ENCODE data around the gene CWH43. TPM values are rescaled to one million over a fixed set of nuclear protein-coding genes. Genes with fewer than 3 reads are reported as not detected.
"Not testable (repeated sequence)": the region's sequence is repeated elsewhere in the genome, so short reads cannot be mapped to it uniquely, and the experiment has no call there.

The CWH43 gene
- not detected for polyA plus RNA-seq (ENCODE audit: low read depth in 6 of 6)

- no peak within 1 kb of the TSS for H3K4me3 Mint-ChIP-seq
- ATAC-seq (ENCODE audit: low read depth in 2 of 2): no peak
- DNase-seq: no peak
- H3K9me3 Mint-ChIP-seq: peaks cover 0 to 30% (median 10%) of the 10 kb centered on the region in 7 donors
- H3K4me1 Mint-ChIP-seq: no peaks in the 10 kb centered on the region
- peaks cover 0 to 6% of the 10 kb centered on the region in 2 donors for H3K36me3 Mint-ChIP-seq
- H3K27me3 Mint-ChIP-seq: peaks cover 55 to 64% (median 56%) of the 10 kb centered on the region in 3 donors
- no peak within 1 kb of the TSS for H3K27ac Mint-ChIP-seq
Observed at GRCh38 chr4:48985976-48986653, at the start of gene CWH43. TSS of gene CWH43 (plus strand) at chr4:48986275. CDS start at chr4:48986430, 155 bp downstream.

GRCh38 chr4:48937033-48937432 lies 49.0 kb upstream of the CWH43 start:
- Mint-ChIP-seq H3K4me1 (no peaks in the 10 kb centered on the region), H3K36me3 (peaks cover 0 to 8% of the 10 kb centered on the region in 2 donors), H3K27ac (no peak overlapping the region), H3K4me3 (no peak overlapping the region), H3K27me3 (peaks cover 0 to 25% (median 8%) of the 10 kb centered on the region in 3 donors), H3K9me3 (peaks cover 2 to 13% (median 4%) of the 10 kb centered on the region in 7 donors)
- ATAC-seq (ENCODE audit: low read depth in 2 of 2) (no peak), DNase-seq (no peak)

- Mint-ChIP-seq H3K9me3 (peaks cover 2 to 13% (median 4%) of the 10 kb centered on the region in 7 donors), H3K36me3 (peaks cover 0 to 8% of the 10 kb centered on the region in 2 donors), H3K4me1 (no peaks in the 10 kb centered on the region), H3K27ac (no peak overlapping the region), H3K4me3 (no peak overlapping the region), H3K27me3 (peaks cover 0 to 39% (median 8%) of the 10 kb centered on the region in 3 donors)
- DNase-seq (no peak), ATAC-seq (ENCODE audit: low read depth in 2 of 2) (no peak)
Observed at GRCh38 chr4:48938831-48939230, 47.2 kb upstream of the CWH43 start.

- no peak overlapping the region for H3K4me3 Mint-ChIP-seq
- H3K27me3 Mint-ChIP-seq: peaks cover 0 to 48% (median 14%) of the 10 kb centered on the region in 3 donors
- peaks cover 2 to 13% (median 4%) of the 10 kb centered on the region in 7 donors for H3K9me3 Mint-ChIP-seq
- ATAC-seq (ENCODE audit: low read depth in 2 of 2) (no peak), DNase-seq (no peak)
- peaks cover 0 to 8% of the 10 kb centered on the region in 2 donors for H3K36me3 Mint-ChIP-seq
- H3K4me1 Mint-ChIP-seq: no peaks in the 10 kb centered on the region
- H3K27ac Mint-ChIP-seq: no peak overlapping the region
Observed at GRCh38 chr4:48939785-48940184, 46.3 kb upstream of the CWH43 start.

- peaks cover 0 to 1% of the 10 kb centered on the region in 2 donors for H3K36me3 Mint-ChIP-seq
- DNase-seq (no peak), ATAC-seq (ENCODE audit: low read depth in 2 of 2) (no peak)
- no peak overlapping the region for H3K4me3 Mint-ChIP-seq
- H3K27ac Mint-ChIP-seq: peak overlapping the region in 1 of 6 donors; percentile 71
- peaks cover 0 to 6% (median 0%) of the 10 kb centered on the region in 7 donors for H3K9me3 Mint-ChIP-seq
- no peaks in the 10 kb centered on the region for H3K4me1 Mint-ChIP-seq
- H3K27me3 Mint-ChIP-seq: peaks cover 0 to 46% (median 14%) of the 10 kb centered on the region in 3 donors
Observed at GRCh38 chr4:48943387-48943786, 42.7 kb upstream of the CWH43 start.

- no peak for ATAC-seq (ENCODE audit: low read depth in 2 of 2)
- no peak for DNase-seq
Observed at GRCh38 chr4:48944252-48944651, 41.8 kb upstream of the CWH43 start.

GRCh38 chr4:48944756-48945241 lies 41.3 kb upstream of the CWH43 start:
- Mint-ChIP-seq H3K4me3 (no peak overlapping the region), H3K36me3 (no peaks in the 10 kb centered on the region), H3K27me3 (peaks cover 2 to 50% (median 14%) of the 10 kb centered on the region in 3 donors), H3K9me3 (no peaks in the 10 kb centered on the region), H3K27ac (no peak overlapping the region), H3K4me1 (no peaks in the 10 kb centered on the region)
- DNase-seq (no peak), ATAC-seq (ENCODE audit: low read depth in 2 of 2) (no peak)

More at GRCh38 chr4:48944252-48944651, 41.8 kb upstream of the CWH43 start:
- Mint-ChIP-seq H3K4me3 (no peak overlapping the region), H3K9me3 (no peaks in the 10 kb centered on the region), H3K27me3 (peaks cover 0 to 47% (median 14%) of the 10 kb centered on the region in 3 donors), H3K36me3 (no peaks in the 10 kb centered on the region), H3K4me1 (no peaks in the 10 kb centered on the region), H3K27ac (peak overlapping the region in 1 of 6 donors; percentile 45)

- H3K9me3 Mint-ChIP-seq: no peaks in the 10 kb centered on the region
- ATAC-seq (ENCODE audit: low read depth in 2 of 2) (no peak), DNase-seq (no peak)
- H3K27ac Mint-ChIP-seq: no peak overlapping the region
- peaks cover 6 to 52% (median 14%) of the 10 kb centered on the region in 3 donors for H3K27me3 Mint-ChIP-seq
- H3K36me3 Mint-ChIP-seq: no peaks in the 10 kb centered on the region
- H3K4me3 Mint-ChIP-seq: no peak overlapping the region
- H3K4me1 Mint-ChIP-seq: no peaks in the 10 kb centered on the region
Observed at GRCh38 chr4:48945981-48946380, 40.1 kb upstream of the CWH43 start.

- no peak for ATAC-seq (ENCODE audit: low read depth in 2 of 2)
- Mint-ChIP-seq H3K9me3 (no peaks in the 10 kb centered on the region), H3K27me3 (peaks cover 6 to 36% (median 6%) of the 10 kb centered on the region in 3 donors), H3K4me1 (no peaks in the 10 kb centered on the region), H3K27ac (no peak overlapping the region), H3K4me3 (no peak overlapping the region), H3K36me3 (no peaks in the 10 kb centered on the region)
- DNase-seq: no peak
Observed at GRCh38 chr4:48947731-48948130, 38.3 kb upstream of the CWH43 start.

GRCh38 chr4:48949086-48949485 lies 37.0 kb upstream of the CWH43 start:
- DNase-seq (no peak), ATAC-seq (ENCODE audit: low read depth in 2 of 2) (no peak)
- H3K4me1 Mint-ChIP-seq: no peaks in the 10 kb centered on the region
- H3K9me3 Mint-ChIP-seq: no peaks in the 10 kb centered on the region
- H3K27ac Mint-ChIP-seq: no peak overlapping the region
- H3K27me3 Mint-ChIP-seq: peaks cover 5 to 25% (median 6%) of the 10 kb centered on the region in 3 donors
- H3K4me3 Mint-ChIP-seq: no peak overlapping the region
- H3K36me3 Mint-ChIP-seq: no peaks in the 10 kb centered on the region

GRCh38 chr4:48949518-48950219 lies 36.4 kb upstream of the CWH43 start:
- Mint-ChIP-seq H3K4me1 (no peaks in the 10 kb centered on the region), H3K27me3 (peaks cover 0 to 20% (median 6%) of the 10 kb centered on the region in 3 donors), H3K36me3 (no peaks in the 10 kb centered on the region), H3K4me3 (no peak overlapping the region), H3K27ac (no peak overlapping the region), H3K9me3 (no peaks in the 10 kb centered on the region)
- no peak for ATAC-seq (ENCODE audit: low read depth in 2 of 2)
- DNase-seq: no peak

GRCh38 chr4:48954314-48954713 lies 31.8 kb upstream of the CWH43 start:
- no peak for ATAC-seq (ENCODE audit: low read depth in 2 of 2)
- H3K4me3 Mint-ChIP-seq: no peak overlapping the region

GRCh38 chr4:48957366-48957765 lies 28.7 kb upstream of the CWH43 start:
- H3K27ac Mint-ChIP-seq; ATAC-seq (ENCODE audit: low read depth in 2 of 2); H3K4me3 Mint-ChIP-seq; DNase-seq; H3K4me1 Mint-ChIP-seq; H3K36me3 Mint-ChIP-seq; H3K9me3 Mint-ChIP-seq: not testable (repeated sequence)
- peaks cover 5 to 31% (median 26%) of the 10 kb centered on the region in 3 donors for H3K27me3 Mint-ChIP-seq

More at GRCh38 chr4:48954314-48954713, 31.8 kb upstream of the CWH43 start:
- Mint-ChIP-seq H3K4me1 (peaks cover 0 to 2% (median 0%) of the 10 kb centered on the region in 3 donors), H3K27me3 (peaks cover 12 to 39% (median 24%) of the 10 kb centered on the region in 3 donors), H3K36me3 (no peaks in the 10 kb centered on the region), H3K9me3 (no peaks in the 10 kb centered on the region), H3K27ac (no peak overlapping the region)
- no peak for DNase-seq
